Astrocyte of the cerebellum (primary cell): ENCODE data around the gene KRT86.

Experiments used
- DNase-seq: peaks from one replicate; pipeline ENCODE4 v3.0.0-alpha.2; 2011; ENCODE audit warnings: low read depth
- H3K4me3 ChIP-seq: 2 replicates; pipeline ENCODE4 v1.5.1; 2011; ENCODE audit warnings: mild to moderate bottlenecking, low read depth, low read length, moderate library complexity
- in situ Hi-C: cut with HindIII; loops from 2 replicates; pipeline ENCODE4 v1.10.0; 2017; ENCODE audit warnings: low sequenced_read_pairs
- TF ChIP-seq, protein P1 (sequence below): IDR thresholded peaks from 2 replicates; pipeline ENCODE4 v1.5.1; 2012; ENCODE audit warnings: low read length, low read depth, moderate library complexity, mild to moderate bottlenecking; ENCODE audit errors: missing control alignments

Gene KRT86

DNA sequence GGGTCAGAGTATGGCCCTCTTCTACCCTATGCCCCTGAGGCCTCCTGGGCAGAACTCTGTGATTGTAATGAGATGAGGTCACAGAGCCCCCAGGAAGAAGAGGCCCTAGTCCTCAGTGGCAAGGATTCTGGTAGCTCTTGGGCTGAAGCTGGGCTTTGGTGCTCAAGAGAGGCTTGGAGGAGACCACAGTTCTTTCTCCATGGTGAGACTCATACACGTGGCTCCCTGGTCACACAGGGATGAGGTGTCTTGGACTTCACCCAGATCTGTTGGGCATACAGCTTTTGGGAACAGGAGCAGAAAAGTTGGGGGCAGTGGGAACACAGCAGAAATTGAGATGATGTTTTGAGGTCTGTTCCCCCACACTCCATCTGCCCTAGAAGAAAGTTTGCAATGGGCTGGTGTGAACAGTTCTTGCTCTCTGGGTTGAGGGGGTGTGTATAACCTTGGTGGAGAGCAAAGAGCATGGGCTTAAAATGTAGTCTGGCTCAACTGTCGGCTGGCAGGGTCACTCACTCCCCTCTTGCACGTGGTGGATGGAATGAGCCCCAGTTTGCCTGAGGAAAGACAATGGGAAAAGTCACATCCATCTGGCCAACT is at the start of gene KRT86:
KRT86 (plus strand) TSS at position 125 of the 600 bp plus-strand sequence. CDS start 27,272 bp downstream, outside the sequence.
- no peak for DNase-seq
- in situ Hi-C loops = no loop called here
- H3K4me3 ChIP-seq = no peak within 1 kb of the TSS
- TF ChIP-seq, protein P1, sequence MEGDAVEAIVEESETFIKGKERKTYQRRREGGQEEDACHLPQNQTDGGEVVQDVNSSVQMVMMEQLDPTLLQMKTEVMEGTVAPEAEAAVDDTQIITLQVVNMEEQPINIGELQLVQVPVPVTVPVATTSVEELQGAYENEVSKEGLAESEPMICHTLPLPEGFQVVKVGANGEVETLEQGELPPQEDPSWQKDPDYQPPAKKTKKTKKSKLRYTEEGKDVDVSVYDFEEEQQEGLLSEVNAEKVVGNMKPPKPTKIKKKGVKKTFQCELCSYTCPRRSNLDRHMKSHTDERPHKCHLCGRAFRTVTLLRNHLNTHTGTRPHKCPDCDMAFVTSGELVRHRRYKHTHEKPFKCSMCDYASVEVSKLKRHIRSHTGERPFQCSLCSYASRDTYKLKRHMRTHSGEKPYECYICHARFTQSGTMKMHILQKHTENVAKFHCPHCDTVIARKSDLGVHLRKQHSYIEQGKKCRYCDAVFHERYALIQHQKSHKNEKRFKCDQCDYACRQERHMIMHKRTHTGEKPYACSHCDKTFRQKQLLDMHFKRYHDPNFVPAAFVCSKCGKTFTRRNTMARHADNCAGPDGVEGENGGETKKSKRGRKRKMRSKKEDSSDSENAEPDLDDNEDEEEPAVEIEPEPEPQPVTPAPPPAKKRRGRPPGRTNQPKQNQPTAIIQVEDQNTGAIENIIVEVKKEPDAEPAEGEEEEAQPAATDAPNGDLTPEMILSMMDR = no peak

DNA sequence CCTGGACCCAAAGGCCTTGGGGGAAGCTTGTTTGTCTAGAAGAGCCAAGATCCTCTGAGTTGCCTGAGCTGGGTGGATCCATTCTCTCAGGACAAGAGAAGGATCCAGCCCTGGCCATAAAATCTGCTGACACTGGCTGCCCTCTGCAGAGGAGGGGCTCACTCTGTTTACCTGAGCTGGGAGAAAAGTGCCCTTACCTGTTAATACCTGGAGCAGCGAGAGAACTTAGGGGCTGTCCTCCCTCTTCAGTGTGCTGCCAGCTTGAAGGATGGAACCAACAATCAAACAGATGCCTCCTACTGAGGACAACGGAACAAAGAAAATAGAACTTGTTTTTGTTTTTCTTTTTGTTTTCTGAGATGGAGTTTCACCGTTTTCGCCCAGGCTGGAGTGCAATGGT is 48.7 kb upstream of the KRT86 start:
- in situ Hi-C loops = no loop called here
- TF ChIP-seq, protein P1 = no peak
- no peak overlapping the region for H3K4me3 ChIP-seq

DNA sequence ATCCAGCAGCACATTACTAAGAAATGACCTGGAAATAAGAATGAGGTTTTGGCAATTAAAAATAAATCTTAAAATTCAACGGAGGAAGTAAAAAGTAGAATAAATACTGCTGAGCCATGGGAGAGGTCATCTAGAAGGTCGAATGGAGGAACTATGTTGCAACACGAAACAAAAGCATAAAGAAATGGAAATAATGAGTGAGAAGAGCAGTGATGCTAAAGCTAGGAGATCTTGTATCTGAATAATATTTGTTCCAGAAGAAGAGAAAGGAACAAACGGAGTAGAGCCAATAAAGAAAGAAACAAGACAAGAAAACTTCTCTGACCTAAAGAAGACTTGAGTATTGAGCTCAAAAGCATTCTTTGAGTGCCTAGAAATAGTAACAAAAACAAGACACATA is 48.0 kb upstream of the KRT86 start:
- in situ Hi-C loops = no loop called here
- TF ChIP-seq, protein P1 = no peak
- DNase-seq = no peak
- H3K4me3 ChIP-seq = no peak overlapping the region

More for the DNA sequence above, 48.7 kb upstream of the KRT86 start:
- no peak for DNase-seq

DNA sequence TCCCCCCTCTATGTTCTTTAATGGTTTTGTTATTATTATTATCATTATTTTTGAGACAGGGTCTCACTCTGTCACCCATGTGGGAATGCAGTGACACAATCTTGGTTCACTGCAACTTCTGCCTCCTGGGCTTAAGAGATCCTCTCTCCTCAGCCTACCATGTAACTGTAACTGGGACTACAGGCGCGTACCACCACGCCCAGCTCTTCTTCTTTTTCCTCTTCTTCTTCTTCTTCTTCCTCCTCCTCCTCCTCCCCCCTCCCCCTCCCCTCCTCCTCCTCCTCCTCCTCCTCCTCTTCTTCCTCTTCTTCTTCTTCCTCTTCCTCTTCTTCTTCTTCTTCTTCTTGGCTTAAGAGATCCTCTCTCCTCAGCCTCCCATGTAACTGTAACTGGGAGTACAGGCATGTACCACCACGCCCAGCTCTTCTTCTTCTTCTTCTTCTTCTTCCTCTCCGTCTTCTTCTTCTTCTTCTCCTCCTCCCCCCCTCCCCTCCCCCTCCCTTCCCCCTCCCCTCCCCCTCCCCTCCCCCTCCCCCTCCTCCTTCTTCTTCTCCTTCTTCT is 46.8 kb upstream of the KRT86 start:
- no peak for DNase-seq
- in situ Hi-C loops = no loop called here
- no peak overlapping the region for H3K4me3 ChIP-seq
- TF ChIP-seq, protein P1 = no peak

DNA sequence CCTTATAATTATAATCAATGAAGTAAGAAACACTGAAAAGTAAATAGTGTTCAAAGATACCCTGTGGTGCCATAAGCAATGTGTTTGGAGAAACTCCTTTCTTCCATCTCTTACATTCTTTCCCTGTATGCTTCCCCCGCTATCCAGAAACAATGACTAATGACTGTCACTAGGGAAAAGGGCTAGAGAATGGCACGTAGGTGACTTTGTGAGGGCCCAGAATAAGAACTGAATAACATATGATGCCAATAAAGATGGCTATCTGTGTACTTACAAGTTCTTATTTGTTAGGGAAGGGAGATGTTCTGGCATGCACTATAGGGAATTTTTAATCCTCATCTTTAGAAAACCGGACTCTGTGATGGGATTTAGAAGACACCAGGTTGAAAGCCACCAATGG is 46.1 kb upstream of the KRT86 start:
- DNase-seq = no peak
- TF ChIP-seq, protein P1 = no peak
- no peak overlapping the region for H3K4me3 ChIP-seq
- in situ Hi-C loops = no loop called here

DNA sequence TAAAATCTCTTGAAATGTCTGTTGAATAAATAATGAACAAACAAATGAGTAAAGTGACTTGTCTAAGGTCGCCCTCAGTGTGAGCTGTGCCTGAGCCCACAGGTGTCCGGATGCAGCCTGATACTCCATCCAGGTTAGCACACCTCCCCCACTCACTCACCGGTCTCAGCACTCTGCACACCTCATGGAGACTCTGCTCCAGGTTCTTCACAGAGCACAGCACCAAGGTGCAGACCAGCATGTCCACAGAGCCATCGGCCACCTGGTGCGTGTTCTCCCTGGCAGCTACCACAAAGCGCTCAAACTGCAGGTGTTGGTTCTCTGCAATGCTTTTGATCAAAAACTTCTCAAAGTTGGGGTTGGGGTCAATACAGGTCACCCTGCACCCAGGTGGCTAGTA is 45.5 kb upstream of the KRT86 start:
- in situ Hi-C loops = no loop called here
- TF ChIP-seq, protein P1 = no peak
- no peak overlapping the region for H3K4me3 ChIP-seq
- DNase-seq = no peak
